SK-N-SH (cell line): Measurements from ENCODE around the gene NFE2. TPM values are rescaled to one million over a fixed set of nuclear protein-coding genes. Genes with fewer than 3 reads are reported as not detected.

Source experiments
- CTCF ChIA-PET: fragments of 300-600, 350-600 bp; formaldehyde crosslinking; extraction: SDS; loops from one replicate; lab custom pipeline; 2021; lab: Yijun Ruan, JAX
- POLR2A ChIA-PET: fragments of 350-600 bp; sonication (Branson Sonifier 250); formaldehyde crosslinking; extraction: SDS; loops from one replicate; lab custom pipeline; 2020; ENCODE audit warnings: antibody characterized with exemption, inconsistent platforms; lab: Yijun Ruan, JAX
- DNase-seq: peaks from one replicate; pipeline ENCODE4 v3.0.0; 2012
- H2AFZ ChIP-seq: fragments of 200-600 bp; sonication (generic); 2 replicates; pipeline ENCODE4 v1.8.1; 2016; ENCODE audit warnings: antibody characterized with exemption, mild to moderate bottlenecking, low read depth
- H3F3A ChIP-seq: fragments of 200-600 bp; sonication (generic); replicated peaks from 2 replicates; pipeline ENCODE3; 2016; ENCODE audit warnings: antibody characterized with exemption, mild to moderate bottlenecking; ENCODE audit not compliant: insufficient read depth
- H3K27ac ChIP-seq, 2 experiments: fragments of 200-500 bp in 1 of 2; fragments of 200-600 bp in 1 of 2; sonication (Bioruptor generic) in 1 of 2; sonication (generic), shearing (Covaris generic) in 1 of 2; 2 replicates each; pipeline versions ENCODE4 v1.5.1 to v1.6.1; 2014 to 2016; ENCODE audit warnings: low read depth in 2 of 2, inconsistent platforms in 1 of 2, low read length in 1 of 2, mild to moderate bottlenecking in 1 of 2, mixed read lengths in 1 of 2
- H3K27me3 ChIP-seq: fragments of 200-600 bp; sonication (generic), shearing (Covaris generic); 2 replicates; pipeline ENCODE4 v1.6.1; 2016; ENCODE audit warnings: mixed run types; ENCODE audit not compliant: insufficient read depth
- H3K36me3 ChIP-seq, 2 experiments: fragments of 200-500 bp in 1 of 2; fragments of 200-600 bp in 1 of 2; sonication (Bioruptor generic) in 1 of 2; sonication (generic) in 1 of 2; replicated peaks in 1 of 2; 2 replicates each; pipeline versions ENCODE3 to v1.5.1; 2014 to 2016; ENCODE audit warnings: low read length in 1 of 2, mild to moderate bottlenecking in 1 of 2; ENCODE audit not compliant: insufficient read depth in 2 of 2, control insufficient read depth in 1 of 2
- H3K4me1 ChIP-seq, 2 experiments: fragments of 200-500 bp in 1 of 2; fragments of 200-600 bp in 1 of 2; sonication (Bioruptor generic) in 1 of 2; sonication (generic), shearing (Covaris generic) in 1 of 2; 2 replicates each; pipeline versions ENCODE4 v1.5.1 to v1.6.1; 2014 to 2016; ENCODE audit warnings: low read depth in 1 of 2, low read length in 1 of 2, mixed run types in 1 of 2; ENCODE audit not compliant: insufficient read depth in 2 of 2, control insufficient read depth in 1 of 2
- H3K4me2 ChIP-seq: fragments of 200-600 bp; sonication (generic), shearing (Covaris generic); 2 replicates; pipeline ENCODE4 v1.6.1; 2017; ENCODE audit warnings: mixed run types
- H3K4me3 ChIP-seq, 2 experiments: fragments of 200-500 bp in 1 of 2; fragments of 200-600 bp in 1 of 2; sonication (Bioruptor generic) in 1 of 2; sonication (generic), shearing (Covaris generic) in 1 of 2; 2 replicates each; pipeline versions ENCODE4 v1.5.1 to v1.8.1; 2014 to 2016; ENCODE audit warnings: low read depth in 2 of 2, inconsistent platforms in 1 of 2, low read length in 1 of 2, mild to moderate bottlenecking in 1 of 2, mixed read lengths in 1 of 2, moderate library complexity in 1 of 2
- H3K79me2 ChIP-seq: fragments of 200-600 bp; sonication (generic); 2 replicates; pipeline ENCODE4 v1.8.1; 2017; ENCODE audit warnings: mild to moderate bottlenecking; ENCODE audit not compliant: insufficient read depth
- H3K9ac ChIP-seq: fragments of 200-600 bp; sonication (generic); 2 replicates; pipeline ENCODE4 v1.6.1; 2017; ENCODE audit warnings: mixed run types
- H3K9me2 ChIP-seq: fragments of 200-600 bp; sonication (generic); 2 replicates; pipeline ENCODE4 v1.6.1; 2017; ENCODE audit warnings: mixed run types
- H3K9me3 ChIP-seq: fragments of 200-600 bp; sonication (generic); 2 replicates; pipeline ENCODE4 v1.6.1; 2017; ENCODE audit warnings: mixed run types, mild to moderate bottlenecking, moderate library complexity
- H4K20me1 ChIP-seq: fragments of 200-600 bp; sonication (generic); 2 replicates; pipeline ENCODE4 v1.6.1; 2017; ENCODE audit warnings: mild to moderate bottlenecking, mixed run types; ENCODE audit not compliant: insufficient read depth
- CHD2 ChIP-seq: fragments of 150-350 bp; IDR thresholded peaks from 2 replicates; pipeline ENCODE4 v1.6.1; 2018; ENCODE audit warnings: low read length; ENCODE audit not compliant: partially characterized antibody
- EZH2phosphoT487 ChIP-seq: fragments of 200-600 bp; sonication (generic); IDR thresholded peaks from 2 replicates; pipeline ENCODE4 v1.6.1; 2017; ENCODE audit warnings: low read depth, mixed run types, mild to moderate bottlenecking, antibody characterized with exemption, moderate library complexity, borderline replicate concordance
- FOXM1 ChIP-seq: IDR thresholded peaks from 2 replicates; pipeline ENCODE4 v1.4.0; 2012; ENCODE audit warnings: low read depth, mild to moderate bottlenecking
- GABPA ChIP-seq: IDR thresholded peaks from 2 replicates; pipeline ENCODE4 v1.4.0; 2012; ENCODE audit warnings: low read depth, mild to moderate bottlenecking
- MEF2A ChIP-seq: IDR thresholded peaks from 2 replicates; pipeline ENCODE4 v1.4.0; 2012; ENCODE audit warnings: low read depth, borderline replicate concordance
- MXI1 ChIP-seq: IDR thresholded peaks from 2 replicates; pipeline ENCODE4 v1.6.1; 2012; ENCODE audit warnings: mild to moderate bottlenecking, low read depth, low read length, improper control_type of control experiment
- NRF1 ChIP-seq: IDR thresholded peaks from 2 replicates; pipeline ENCODE4 v1.6.1; 2012; ENCODE audit warnings: low read depth, mild to moderate bottlenecking, low read length
- RAD21 ChIP-seq: IDR thresholded peaks from 2 replicates; pipeline ENCODE4 v1.6.1; 2012; ENCODE audit warnings: mild to moderate bottlenecking, low read length
- RCOR1 ChIP-seq: fragments of 150-350 bp; IDR thresholded peaks from 2 replicates; pipeline ENCODE4 v1.6.1; 2017; ENCODE audit warnings: antibody characterized with exemption, low read length
- RFX5 ChIP-seq: IDR thresholded peaks from 2 replicates; pipeline ENCODE4 v1.6.1; 2012; ENCODE audit warnings: mild to moderate bottlenecking, improper control_type of control experiment, low read length
- SIN3A ChIP-seq: IDR thresholded peaks from 2 replicates; pipeline ENCODE4 v1.6.1; 2012; ENCODE audit warnings: low read depth, mild to moderate bottlenecking, low read length, moderate library complexity, borderline replicate concordance
- SMC3 ChIP-seq: IDR thresholded peaks from 2 replicates; pipeline ENCODE4 v1.6.1; 2012; ENCODE audit warnings: low read depth, low read length, improper control_type of control experiment
- TAF1 ChIP-seq: IDR thresholded peaks from 2 replicates; pipeline ENCODE4 v1.6.1; 2012; ENCODE audit warnings: low read depth, mild to moderate bottlenecking, low read length, moderate library complexity, borderline replicate concordance
- TCF12 ChIP-seq: IDR thresholded peaks from 2 replicates; pipeline ENCODE4 v1.4.0; 2012
- YY1 ChIP-seq: IDR thresholded peaks from 2 replicates; pipeline ENCODE4 v1.4.0; 2012; ENCODE audit warnings: low read depth, mild to moderate bottlenecking
- ZBTB33 ChIP-seq: IDR thresholded peaks from 2 replicates; pipeline ENCODE4 v1.4.0; 2012; ENCODE audit warnings: low read depth, borderline replicate concordance
- WGBS: methylation state at CpG from one replicate; pipeline ENCODE4 v1.1.6; 2017; ENCODE audit warnings: low lambda C conversion rate; 5-methylcytosine and 5-hydroxymethylcytosine counted together
- polyA plus RNA-seq, 3 experiments: library from polyadenylated mRNA; depleted of rRNA; stranded (reverse); fragments of >200 nt; gene quantifications; 2 replicates each; pipeline ENCODE4 v1.2.3, GENCODE V29; 2012
- TF ChIP-seq, protein P1 (sequence below): IDR thresholded peaks from 2 replicates; pipeline ENCODE4 v1.6.1; 2012; ENCODE audit warnings: mild to moderate bottlenecking, low read depth, low read length, moderate library complexity
- TF ChIP-seq, protein P2 (sequence below): IDR thresholded peaks from 2 replicates; pipeline ENCODE4; 2012

Gene NFE2
- polyA plus RNA-seq, 1 of the 3 experiments (the other 2 are of a cell fraction): 0.25 TPM

DNA sequence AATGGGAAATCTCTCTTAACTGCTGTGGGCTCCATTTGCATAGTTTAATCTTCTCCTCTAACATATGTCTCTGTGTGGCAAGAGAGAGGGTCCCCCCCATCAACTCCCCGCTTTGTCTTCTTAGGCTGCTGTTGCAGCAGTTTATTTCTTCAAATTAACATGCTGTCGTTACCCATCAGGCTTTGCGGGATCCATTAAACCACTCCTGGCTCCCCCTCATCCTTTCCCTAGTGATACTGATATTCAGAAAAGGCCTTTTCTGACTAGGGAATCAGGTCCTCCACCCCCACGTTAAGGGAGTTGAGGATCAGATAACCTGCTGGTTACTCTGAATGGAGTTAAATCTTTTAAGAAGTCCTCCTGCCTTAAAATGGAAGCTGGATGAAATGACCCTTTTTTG lies 48.2 kb upstream of the NFE2 start:
- DNase-seq: no peak
- no peak overlapping the region for H3K9ac ChIP-seq
- H3K9me3 ChIP-seq: no peaks in the 10 kb centered on the region
- H3K36me3 ChIP-seq: peaks cover 30 to 54% of the 10 kb centered on the region in 2 experiments
- H3F3A ChIP-seq: no peaks in the 10 kb centered on the region
- TF ChIP-seq MXI1: no peak
- TF ChIP-seq TAF1: no peak
- no peak for TF ChIP-seq RAD21
- TF ChIP-seq RFX5: no peak
- TF ChIP-seq, protein P1, sequence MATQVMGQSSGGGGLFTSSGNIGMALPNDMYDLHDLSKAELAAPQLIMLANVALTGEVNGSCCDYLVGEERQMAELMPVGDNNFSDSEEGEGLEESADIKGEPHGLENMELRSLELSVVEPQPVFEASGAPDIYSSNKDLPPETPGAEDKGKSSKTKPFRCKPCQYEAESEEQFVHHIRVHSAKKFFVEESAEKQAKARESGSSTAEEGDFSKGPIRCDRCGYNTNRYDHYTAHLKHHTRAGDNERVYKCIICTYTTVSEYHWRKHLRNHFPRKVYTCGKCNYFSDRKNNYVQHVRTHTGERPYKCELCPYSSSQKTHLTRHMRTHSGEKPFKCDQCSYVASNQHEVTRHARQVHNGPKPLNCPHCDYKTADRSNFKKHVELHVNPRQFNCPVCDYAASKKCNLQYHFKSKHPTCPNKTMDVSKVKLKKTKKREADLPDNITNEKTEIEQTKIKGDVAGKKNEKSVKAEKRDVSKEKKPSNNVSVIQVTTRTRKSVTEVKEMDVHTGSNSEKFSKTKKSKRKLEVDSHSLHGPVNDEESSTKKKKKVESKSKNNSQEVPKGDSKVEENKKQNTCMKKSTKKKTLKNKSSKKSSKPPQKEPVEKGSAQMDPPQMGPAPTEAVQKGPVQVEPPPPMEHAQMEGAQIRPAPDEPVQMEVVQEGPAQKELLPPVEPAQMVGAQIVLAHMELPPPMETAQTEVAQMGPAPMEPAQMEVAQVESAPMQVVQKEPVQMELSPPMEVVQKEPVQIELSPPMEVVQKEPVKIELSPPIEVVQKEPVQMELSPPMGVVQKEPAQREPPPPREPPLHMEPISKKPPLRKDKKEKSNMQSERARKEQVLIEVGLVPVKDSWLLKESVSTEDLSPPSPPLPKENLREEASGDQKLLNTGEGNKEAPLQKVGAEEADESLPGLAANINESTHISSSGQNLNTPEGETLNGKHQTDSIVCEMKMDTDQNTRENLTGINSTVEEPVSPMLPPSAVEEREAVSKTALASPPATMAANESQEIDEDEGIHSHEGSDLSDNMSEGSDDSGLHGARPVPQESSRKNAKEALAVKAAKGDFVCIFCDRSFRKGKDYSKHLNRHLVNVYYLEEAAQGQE: no peak
- no peak for TF ChIP-seq YY1
- no peak for TF ChIP-seq ZBTB33
- no peak for TF ChIP-seq NRF1
- TF ChIP-seq EZH2phosphoT487: no peak
- no peak for TF ChIP-seq TCF12
- TF ChIP-seq CHD2: no peak
- TF ChIP-seq, protein P2, sequence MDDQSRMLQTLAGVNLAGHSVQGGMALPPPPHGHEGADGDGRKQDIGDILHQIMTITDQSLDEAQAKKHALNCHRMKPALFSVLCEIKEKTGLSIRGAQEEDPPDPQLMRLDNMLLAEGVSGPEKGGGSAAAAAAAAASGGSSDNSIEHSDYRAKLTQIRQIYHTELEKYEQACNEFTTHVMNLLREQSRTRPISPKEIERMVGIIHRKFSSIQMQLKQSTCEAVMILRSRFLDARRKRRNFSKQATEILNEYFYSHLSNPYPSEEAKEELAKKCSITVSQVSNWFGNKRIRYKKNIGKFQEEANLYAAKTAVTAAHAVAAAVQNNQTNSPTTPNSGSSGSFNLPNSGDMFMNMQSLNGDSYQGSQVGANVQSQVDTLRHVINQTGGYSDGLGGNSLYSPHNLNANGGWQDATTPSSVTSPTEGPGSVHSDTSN: no peak
- TF ChIP-seq SIN3A: no peak
- TF ChIP-seq RCOR1: no peak
- TF ChIP-seq MEF2A: no peak
- no peak for TF ChIP-seq FOXM1
- no peak for TF ChIP-seq GABPA
- TF ChIP-seq SMC3: no peak
- no peaks in the 10 kb centered on the region for H4K20me1 ChIP-seq
- no peak overlapping the region for H3K4me3 ChIP-seq
- H3K27me3 ChIP-seq: no peaks in the 10 kb centered on the region
- ChIA-PET POLR2A (no interaction called here), CTCF (interaction anchor here (1.0 to 5.3 kb wide), 3 partner anchors 12 to 148 kb away, joined by 3 to 63 read pairs (median 35); no protein-coding TSS in a partner anchor)
- peaks cover 25 to 26% of the 10 kb centered on the region in 2 experiments for H3K4me1 ChIP-seq
- no peak overlapping the region for H2AFZ ChIP-seq
- WGBS: 95% methylated on average over 4 of the region's 4 CpGs
- no peak overlapping the region for H3K4me2 ChIP-seq
- no peak overlapping the region for H3K27ac ChIP-seq
- no peaks in the 10 kb centered on the region for H3K79me2 ChIP-seq
- H3K9me2 ChIP-seq: no peaks in the 10 kb centered on the region
